ENCODE results near the gene DIO1.

Gene DIO1

DNA sequence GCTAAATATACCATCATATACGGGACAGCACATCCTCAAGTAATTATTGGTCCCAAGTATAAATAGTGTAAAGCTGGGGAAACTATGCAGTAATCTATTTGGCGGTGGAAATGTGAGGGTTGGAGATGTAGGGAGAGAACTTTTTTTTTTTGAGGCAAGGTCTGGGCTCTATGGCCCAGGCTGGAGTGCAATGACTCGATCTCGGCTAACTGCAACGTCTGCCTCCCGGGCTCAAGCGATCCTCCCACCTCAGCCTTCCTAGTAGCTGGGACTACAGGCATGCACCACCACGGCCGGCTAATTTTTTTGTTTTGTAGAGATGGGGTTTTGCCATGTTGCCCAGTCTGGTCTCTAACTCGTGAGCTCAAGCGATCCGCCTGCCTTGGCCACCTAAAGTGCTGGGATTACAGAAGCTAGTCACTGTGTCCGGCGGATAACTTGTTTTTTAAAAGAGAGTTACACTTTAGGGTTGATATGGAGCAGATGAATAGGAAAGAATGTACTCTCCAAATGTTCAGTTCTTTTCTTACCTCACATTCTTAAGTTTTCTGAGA lies 49.6 kb downstream of the DIO1 start:
- no peak for DNase-seq

DNA sequence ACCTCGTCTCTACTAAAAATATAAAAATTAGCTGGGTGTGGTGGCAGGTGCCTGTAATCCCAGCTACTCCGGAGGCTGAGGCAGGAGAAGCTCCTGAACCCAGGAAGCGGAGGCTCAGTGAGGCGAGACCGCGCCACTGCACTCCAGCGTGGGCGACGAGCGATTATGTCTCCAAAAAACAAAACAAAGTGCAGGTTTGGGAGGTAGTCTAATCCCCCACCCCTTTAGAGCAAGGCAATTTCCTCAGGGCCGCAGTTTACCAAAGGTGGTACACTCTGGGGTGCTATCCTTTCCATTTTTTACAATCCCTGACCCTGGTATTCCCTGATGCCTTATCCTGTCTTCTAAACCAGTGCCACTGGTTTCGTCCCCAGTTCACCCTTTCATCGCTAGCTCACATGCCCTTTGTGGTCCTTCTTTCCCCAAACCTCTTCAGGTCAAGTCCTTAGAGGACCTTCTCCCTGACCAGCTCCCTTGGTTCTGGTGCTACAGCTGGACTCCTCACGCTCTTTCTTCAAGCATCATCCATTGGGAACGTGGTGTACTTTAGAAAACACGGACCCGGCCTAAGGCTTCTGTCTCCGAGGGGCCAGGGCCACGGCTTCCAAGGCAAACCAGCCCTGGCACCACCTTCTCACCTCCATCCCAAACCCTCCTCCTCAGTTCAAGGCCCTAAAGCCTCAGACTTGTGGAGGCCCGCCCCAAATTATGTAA lies 50.6 kb downstream of the DIO1 start:
- no peak for DNase-seq

- no peak for DNase-seq
These were observed 51.1 kb downstream of the DIO1 start for GRCh38 chr1:53945183-53945432.

DNA sequence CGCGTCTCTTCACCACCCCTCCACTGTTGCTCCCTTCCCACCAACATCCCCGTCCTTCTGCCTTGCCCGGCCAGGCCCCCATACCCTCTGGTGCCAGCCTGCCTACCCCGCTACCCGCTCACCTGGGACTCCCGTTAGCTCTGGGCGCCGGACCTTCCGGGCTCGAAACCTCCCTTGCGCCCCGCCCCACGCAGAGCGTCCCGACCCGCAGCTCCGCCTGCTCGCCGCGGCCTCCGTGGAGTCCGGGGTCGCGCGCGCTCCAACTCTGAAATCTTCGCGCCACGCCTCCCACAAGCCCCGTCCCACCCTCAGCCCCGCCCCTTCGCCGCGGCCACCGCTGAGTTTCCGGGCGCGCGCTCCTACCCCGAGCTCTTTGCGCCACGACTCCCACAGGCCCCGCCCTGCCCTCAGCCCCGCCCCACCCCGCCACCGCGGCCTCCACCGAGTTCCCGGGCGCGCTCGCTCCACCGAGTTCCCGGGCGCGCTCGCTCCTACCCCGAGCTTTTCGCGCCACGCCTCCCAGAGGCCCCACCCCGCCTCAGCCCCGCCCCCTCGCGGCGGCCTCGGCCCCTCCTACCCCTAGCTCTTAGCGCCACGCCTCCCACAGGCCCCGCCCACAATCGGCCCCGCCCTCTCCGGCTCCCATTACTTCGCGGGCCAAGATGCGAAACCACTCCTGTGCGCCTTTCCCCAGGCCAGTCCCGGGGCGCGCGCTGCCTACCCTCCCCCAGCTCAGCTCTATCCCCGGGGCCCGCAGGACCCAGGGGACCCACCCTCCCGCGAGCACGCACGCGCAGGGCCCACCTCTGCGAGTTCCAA lies 51.7 kb downstream of the DIO1 start, which contains the start of gene IFT25:
IFT25 (minus strand) TSS at position 267 of the 819 bp plus-strand sequence. CDS start 5,617 bp downstream, outside the sequence.
- DNase-seq = peak; percentile 99

- no peak for DNase-seq
These were observed 52.5 kb downstream of the DIO1 start, which contains the start of gene LRRC42 for GRCh38 chr1:53946252-53947171. LRRC42 (plus strand) TSS chr1:53946350; CDS start chr1:53952000, 5,650 bp downstream.

DNA sequence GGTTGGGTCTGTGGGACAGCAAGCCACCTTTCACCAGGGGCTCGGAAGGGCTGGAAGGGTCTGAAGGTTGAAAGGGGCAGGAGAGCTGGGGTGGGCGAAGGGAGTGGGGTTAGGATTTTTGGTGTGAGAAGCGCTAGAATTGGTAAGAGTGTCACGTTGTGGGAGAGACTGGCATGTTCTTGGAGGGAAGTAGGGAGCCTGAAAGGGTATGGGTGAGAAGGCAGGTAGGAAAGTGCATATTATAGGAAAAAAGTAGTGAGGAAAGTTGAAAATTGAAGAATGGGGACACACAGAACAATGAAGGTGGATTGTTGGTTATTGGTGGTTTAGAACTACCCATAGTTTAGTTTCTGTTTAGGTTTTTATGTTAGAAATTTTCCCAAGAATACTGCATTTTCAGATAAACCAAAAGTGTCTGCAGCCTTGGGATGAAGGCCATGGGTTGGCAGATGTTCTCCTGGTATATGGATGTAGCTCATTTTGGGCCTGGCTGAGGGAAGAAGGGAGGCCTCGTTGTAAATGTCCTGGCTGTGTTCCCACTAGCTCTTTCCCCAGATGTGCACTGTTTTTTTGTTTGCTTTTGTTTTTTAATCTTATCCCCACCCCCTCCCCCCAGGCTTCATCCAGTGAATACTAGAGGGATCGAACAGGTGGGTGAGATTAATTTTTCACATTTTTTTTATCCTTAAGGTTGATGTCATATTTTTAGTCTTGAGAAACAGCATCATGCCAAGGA lies 53.4 kb downstream of the DIO1 start:
- no peak for DNase-seq

DNA sequence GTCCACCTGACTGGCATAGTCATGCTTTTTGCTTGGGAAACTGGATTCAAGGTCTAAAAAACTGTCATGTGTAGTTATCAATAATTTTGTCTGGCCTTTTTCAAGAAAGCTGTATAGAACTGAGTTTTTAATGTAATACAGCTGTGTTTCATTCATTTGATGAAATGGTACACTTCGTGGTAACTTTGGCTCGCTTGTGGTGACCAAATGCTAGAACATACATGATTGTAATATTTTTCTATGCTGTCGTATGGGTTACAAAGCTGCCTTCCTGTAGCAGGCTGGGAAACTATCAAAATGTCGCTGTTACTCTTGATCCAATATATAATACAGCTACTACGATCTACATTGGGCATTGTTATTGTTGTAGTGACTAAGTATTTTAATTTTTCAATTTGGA lies 54.3 kb downstream of the DIO1 start:
- no peak for DNase-seq

- no peak for DNase-seq
These were observed 55.3 kb downstream of the DIO1 start for GRCh38 chr1:53949023-53949990.

- no peak for DNase-seq
These were observed 57.7 kb downstream of the DIO1 start for GRCh38 chr1:53951697-53952096.

GRCh38 chr1:53954128-53954527 lies 60.1 kb downstream of the DIO1 start:
- no peak for DNase-seq

GRCh38 chr1:53956308-53957168 lies 62.6 kb downstream of the DIO1 start:
- DNase-seq = no peak

- DNase-seq = no peak
These were observed 63.3 kb downstream of the DIO1 start for GRCh38 chr1:53957194-53957818.

DNA sequence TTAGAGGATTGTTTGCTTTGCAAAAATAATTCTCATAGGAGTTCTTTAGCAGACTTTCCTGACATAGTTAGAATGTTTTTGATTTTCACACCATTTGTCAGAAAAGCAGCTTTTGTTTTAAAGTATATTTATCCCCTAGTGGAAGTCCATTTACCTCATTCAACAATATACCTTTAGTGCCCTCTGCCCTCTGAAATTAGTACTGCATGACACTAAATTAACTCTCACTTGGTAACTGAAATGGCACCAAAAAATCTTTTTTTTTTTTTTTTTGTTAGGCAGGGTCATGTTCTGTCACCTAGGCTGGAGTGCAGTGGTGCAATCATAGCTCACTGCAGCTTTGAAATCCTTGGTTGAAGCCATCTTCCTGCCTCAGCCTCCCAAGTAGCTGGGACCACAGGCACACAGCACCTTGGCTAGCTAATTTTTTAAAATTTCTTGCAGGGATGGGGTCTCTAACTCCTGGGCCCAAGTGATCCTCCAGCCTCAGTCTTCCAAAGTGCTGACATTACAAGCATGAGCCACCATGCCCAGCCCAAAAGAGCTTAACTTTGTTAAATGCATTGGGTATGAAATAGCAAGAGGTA lies 65.8 kb downstream of the DIO1 start:
- DNase-seq = no peak

Measured in stimulated activated CD4-positive, alpha-beta T cell treated with anti-CD3 and anti-CD28 coated beads, Interleukin-12 subunit alpha, Interleukin-12 subunit beta, amount 100 ng/mL, for 4 hours (primary cell).